ENCODE results near the gene BLOC1S6.
A peak's percentile ranks its signal among the peaks of the same experiment; 100 is the strongest.

Gene BLOC1S6

GRCh38 chr15:45588219-45588875, 1.2 kb downstream of the BLOC1S6 start:
- DNase-seq (ENCODE audit: low spot score), result no peak

DNA sequence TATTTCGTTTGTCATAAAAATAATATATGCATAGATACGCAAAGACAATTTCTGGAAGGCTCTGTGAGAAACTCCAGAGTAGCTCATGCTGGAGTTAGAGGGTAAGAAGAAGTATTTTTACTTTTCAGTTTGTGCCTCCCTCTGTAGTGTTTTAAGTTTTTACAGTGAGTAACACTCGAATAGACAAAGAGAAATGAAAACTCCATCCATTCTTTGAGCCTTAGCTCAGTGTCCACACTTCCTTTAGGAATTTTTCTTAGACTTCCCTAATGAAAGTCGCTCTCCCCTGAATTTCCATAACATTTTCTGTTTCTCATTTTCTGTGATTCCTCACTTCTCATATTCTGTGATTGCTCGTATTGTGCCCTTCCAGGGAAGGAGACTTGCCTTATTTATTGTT, 2.1 kb downstream of the BLOC1S6 start:
- no peak for DNase-seq (ENCODE audit: low spot score)

- no peak for DNase-seq (ENCODE audit: low spot score)
These were observed 7.1 kb downstream of the BLOC1S6 start for GRCh38 chr15:45594319-45594718.

GRCh38 chr15:45594835-45595530, 7.8 kb downstream of the BLOC1S6 start:
- no peak for DNase-seq (ENCODE audit: low spot score)

DNA sequence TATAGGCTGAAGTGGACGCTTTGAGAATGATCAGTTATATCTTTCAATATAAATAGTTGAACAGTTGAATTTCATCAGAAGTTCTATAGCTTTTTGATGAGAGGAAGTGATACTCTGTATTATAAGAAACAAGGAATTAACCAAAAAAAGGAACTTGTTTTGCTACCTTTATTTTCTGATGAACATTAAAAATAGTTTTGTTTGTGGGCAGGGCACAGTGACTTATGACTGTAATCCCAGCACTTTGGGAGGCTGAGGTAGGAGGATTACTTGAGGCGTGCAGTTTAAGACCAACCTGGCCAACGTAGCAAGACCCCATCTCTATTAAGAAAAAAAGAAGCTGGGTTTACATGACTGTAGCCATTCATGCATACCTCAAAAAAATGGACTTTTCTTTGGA, 16.7 kb downstream of the BLOC1S6 start:
- DNase-seq (ENCODE audit: low spot score), result no peak

DNA sequence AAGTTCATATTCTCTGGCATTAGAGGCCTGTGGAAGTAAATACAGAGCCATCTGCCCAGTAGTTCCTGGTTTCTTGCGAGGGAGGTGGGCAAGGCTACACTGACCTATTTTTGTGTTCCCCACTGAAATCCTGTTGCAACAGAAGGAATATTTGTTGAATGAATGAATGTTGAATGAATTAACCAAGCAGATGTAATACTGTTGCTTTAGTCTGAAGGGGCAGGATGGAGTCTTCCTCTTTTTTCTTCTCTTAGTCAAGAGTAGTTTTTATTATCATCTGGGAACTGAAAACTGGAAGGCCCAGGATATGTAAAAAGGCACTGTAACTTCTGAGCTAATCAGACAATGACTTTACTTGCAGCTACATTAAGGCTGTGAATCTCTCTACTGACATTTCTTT, 17.1 kb downstream of the BLOC1S6 start:
- DNase-seq (ENCODE audit: low spot score), result no peak

GRCh38 chr15:45606413-45606812, 19.2 kb downstream of the BLOC1S6 start:
- DNase-seq (ENCODE audit: low spot score), result no peak

DNA sequence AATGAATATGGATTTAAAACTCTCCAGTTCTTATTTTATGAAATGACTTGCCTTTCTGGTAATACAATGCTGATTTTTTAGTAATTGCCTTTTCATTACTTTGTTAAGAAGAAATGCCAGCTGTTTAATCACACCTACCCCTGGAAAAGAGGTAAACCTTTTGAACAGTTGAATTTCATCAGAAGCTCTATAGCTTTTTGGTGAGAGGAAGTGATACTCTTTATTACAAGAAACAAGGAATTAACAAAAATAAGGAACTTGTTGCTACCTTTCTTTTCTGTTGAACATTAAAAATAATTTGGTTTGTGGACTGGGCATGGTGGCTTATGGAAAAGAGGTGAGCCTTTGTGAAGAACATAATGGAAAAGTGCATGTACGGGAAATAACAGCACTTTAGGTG, 19.7 kb downstream of the BLOC1S6 start:
- DNase-seq (ENCODE audit: low spot score), result no peak

GRCh38 chr15:45611305-45611704, 24.1 kb downstream of the BLOC1S6 start:
- no peak for DNase-seq (ENCODE audit: low spot score)

- no peak for DNase-seq (ENCODE audit: low spot score)
These were observed 25.7 kb downstream of the BLOC1S6 start for GRCh38 chr15:45612790-45613415.

- no peak for DNase-seq (ENCODE audit: low spot score)
These were observed 29.7 kb downstream of the BLOC1S6 start for GRCh38 chr15:45616901-45617323.

- DNase-seq (ENCODE audit: low spot score), result no peak
These were observed 31.6 kb downstream of the BLOC1S6 start for GRCh38 chr15:45618813-45619212.

DNA sequence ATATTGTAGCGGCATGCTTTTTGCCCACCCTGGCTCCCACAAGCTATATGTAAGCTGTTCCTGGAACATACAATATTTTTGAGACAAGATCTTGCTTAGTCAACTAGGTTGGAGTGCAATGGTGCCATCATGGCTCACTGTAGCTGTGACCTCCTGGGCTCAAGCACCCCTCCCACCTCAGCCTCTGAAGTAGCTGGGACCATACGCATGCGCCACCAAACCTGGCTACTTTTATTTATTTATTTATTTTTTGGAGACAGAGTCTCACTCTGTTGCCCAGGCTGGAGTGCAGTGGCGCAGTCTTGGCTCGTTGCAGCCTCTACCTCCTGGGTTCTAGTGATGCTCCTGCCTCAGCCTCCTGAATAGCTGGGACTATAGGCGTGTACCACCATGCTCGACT, 41.0 kb downstream of the BLOC1S6 start:
- DNase-seq (ENCODE audit: low spot score), result no peak

DNA sequence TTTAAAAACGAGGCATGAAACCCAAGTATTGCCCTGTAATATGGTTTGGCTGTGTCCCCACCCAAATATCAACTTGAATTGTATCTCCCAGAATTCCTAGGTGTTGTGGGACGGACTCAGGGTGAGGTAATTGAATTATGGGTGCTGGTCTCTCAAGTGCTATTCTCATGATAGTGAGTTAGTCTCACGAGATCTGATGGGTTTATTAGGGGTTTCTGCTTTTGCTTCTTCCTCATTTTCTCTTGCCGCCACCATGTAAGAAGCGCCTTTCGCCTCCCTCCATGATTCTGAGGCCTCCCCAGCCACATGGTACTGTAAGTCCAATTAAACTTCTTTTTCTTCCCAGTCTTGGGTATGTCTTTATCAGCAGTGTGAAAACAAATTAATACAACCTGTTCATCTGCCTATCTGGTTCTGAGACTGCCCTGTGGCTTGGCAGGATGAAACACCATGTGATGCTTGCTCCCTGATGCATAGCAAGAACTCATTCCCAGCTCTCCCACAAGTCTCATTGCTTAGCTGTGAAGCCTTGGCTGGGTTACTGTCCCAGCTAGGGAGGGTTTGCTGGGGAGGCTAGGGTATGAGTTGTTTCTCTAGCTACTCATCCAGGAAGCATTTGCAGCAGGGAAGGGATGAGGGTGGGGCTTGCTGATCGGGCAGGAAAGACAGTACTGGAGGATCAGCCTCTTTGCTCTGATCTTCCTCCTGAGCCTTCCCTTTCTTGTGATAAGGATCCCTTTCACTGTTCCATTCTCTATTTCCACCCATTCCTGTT, 43.9 kb downstream of the BLOC1S6 start:
- no peak for DNase-seq (ENCODE audit: low spot score)

GRCh38 chr15:45631776-45632175, 44.6 kb downstream of the BLOC1S6 start:
- no peak for DNase-seq (ENCODE audit: low spot score)

DNA sequence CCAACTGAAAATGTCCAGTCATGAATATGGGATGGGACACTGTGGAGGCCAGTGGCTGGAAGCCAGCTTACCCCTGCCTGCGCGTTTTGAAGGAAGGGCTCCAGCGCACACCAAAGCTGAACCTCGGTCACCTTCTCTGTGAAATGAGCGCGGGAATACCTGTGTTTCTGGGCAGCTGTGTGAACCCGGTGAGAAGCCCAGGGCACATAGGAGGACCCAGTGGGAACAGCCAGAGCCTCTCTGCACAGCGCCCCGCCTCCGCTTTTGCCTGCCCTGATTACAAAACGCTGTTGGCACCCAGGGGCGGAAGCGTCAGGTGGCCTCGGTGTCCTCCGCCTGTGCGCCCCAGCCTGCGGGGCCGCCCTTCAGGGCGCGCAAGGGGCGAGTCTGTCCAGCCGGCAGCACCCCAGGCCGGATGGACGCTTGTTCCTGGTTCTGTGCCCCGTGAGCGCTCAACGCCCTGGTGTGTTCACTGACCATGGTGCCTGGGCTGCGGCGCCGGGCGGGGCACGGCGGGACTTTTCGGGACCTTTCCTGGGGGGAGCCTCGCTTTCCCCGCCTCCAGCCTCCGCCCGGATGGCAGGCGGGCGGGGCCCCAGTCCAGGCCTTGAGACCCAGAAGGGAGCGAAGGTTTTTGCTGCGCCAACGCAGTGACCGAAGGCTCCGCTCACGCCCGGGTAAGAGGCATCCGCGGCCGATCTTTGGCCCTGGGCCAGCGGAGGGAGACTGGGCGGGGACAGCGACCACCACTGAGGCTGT, 47.4 kb downstream of the BLOC1S6 start, which contains the start of gene SQOR:
TSS of gene SQOR (plus strand) at position 598 of the 759 bp plus-strand sequence. CDS start 23,895 bp downstream, outside the sequence.
- DNase-seq (ENCODE audit: low spot score), result peak; percentile 62

GRCh38 chr15:45635191-45635638, 48.0 kb downstream of the BLOC1S6 start:
- DNase-seq (ENCODE audit: low spot score), result peak; percentile 50

DNA sequence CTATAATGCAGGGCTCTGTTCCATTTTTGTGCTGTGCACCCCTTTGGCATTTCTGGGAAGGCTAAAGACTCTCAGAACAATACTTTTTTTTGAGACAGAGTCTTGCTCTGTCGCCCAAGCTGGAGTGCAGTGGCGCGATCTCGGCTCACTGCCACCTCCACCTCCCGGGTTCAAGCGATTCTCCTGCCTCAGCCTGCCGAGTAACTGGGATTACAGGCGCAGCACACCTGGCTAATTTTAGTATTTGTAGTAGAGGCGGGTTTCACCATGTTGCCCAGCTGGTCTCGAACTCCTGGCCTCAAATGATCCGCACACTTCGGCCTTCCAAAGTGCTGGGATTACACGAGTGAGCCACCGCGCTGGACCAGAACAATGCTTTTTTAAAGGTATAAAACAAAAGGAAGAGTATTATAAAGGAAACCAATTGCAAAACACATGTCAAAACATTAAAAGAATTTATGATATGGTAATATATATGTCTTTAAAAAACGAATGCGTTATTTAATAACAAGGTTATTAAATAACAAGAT, 48.6 kb downstream of the BLOC1S6 start:
- DNase-seq (ENCODE audit: low spot score), result no peak

- DNase-seq (ENCODE audit: low spot score), result no peak
These were observed 50.0 kb downstream of the BLOC1S6 start for GRCh38 chr15:45637141-45637540.

DNA sequence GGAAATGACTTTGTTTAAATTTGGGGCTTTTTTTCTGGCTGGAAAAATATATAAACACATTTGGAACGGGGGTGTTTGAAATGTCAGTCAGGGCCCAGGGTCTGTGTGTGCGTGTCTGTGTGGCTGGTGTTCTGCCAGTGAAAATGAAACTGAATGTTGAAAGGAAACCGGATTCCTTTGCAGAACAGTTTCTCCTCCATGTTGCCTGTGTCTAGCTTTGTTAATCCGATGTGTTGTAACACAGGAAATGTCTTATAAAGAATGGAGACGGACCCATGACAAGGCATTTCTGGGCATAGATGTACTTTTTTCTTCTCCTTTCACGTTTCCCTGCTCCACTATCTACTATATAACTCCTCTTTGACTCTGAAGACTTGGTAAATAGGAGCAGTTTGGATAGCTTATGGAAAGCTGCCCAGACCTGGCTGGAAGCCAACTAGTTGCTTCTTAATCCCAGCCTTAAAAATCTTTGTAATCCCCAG, 50.4 kb downstream of the BLOC1S6 start:
- peak; percentile 73 for DNase-seq (ENCODE audit: low spot score)

DNA sequence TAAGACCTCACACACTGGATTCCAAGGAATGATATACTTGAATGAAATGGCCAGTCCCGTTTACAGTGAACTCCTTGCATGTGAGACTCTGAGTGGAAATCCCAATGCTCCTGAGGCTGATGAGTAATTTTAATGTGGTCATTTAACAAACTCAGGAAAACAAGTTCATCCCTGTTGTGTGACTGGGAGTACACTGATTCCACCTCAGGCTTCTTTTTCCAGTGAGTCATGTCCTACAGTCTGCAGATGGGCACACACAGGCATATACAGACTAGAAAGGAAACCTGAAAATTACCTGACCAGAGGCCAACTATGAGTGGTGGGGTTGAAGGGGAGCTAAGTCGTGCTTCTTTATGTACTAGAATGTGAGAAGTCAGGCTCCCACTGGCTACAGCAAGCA, 53.4 kb downstream of the BLOC1S6 start:
- DNase-seq (ENCODE audit: low spot score), result no peak
